HG02763 (cell line): ENCODE results near the gene LRRC59.
A peak's percentile ranks its signal among the peaks of the same experiment; 100 is the strongest.
"Not testable (repeated sequence)": the region's sequence is repeated elsewhere in the genome, so short reads cannot be mapped to it uniquely, and the experiment has no call there.

Experiments
- ATAC-seq: cut with Tn5 transposase; IDR thresholded peaks from one replicate; pipeline ENCODE4 v1.9.1; 2021; ENCODE audit warnings: mild to moderate bottlenecking, moderate library complexity; ENCODE audit not compliant: unreplicated experiment

Gene LRRC59

GRCh38 chr17:50348522-50349242 is 48.6 kb downstream of the LRRC59 start:
- no peak for ATAC-seq

GRCh38 chr17:50347894-50348291 is 49.4 kb downstream of the LRRC59 start:
- ATAC-seq = no peak

GRCh38 chr17:50347117-50347893 is 50.0 kb downstream of the LRRC59 start:
- no peak for ATAC-seq

GRCh38 chr17:50346313-50347116 is 50.8 kb downstream of the LRRC59 start:
- ATAC-seq = peak; percentile 38

GRCh38 chr17:50345432-50346312 is 51.7 kb downstream of the LRRC59 start, which contains the start of gene XYLT2:
Gene XYLT2 (plus strand): TSS chr17:50346126. CDS start chr17:50346141, 15 bp downstream.
- peak; percentile 80 for ATAC-seq

- ATAC-seq = no peak
These were observed 52.5 kb downstream of the LRRC59 start for GRCh38 chr17:50344731-50345365.

GRCh38 chr17:50339381-50339780 is 57.9 kb downstream of the LRRC59 start:
- ATAC-seq = no peak

GRCh38 chr17:50338645-50339044 is 58.7 kb downstream of the LRRC59 start:
- ATAC-seq = no peak

GRCh38 chr17:50337956-50338355 is 59.4 kb downstream of the LRRC59 start:
- no peak for ATAC-seq

GRCh38 chr17:50333291-50334057 is 63.8 kb downstream of the LRRC59 start:
- not testable (repeated sequence) for ATAC-seq

- ATAC-seq = no peak
These were observed 65.1 kb downstream of the LRRC59 start for GRCh38 chr17:50332196-50332595.
